PFSK-1 (cell line): ENCODE measurements around the gene RGS9.

ENCODE experiments used
- FOXP2 ChIP-seq: optimal IDR thresholded peaks from 2 replicates; pipeline ENCODE3; 2011; ENCODE audit warnings: borderline replicate concordance, control low read depth, inconsistent platforms; ENCODE audit not compliant: insufficient read depth; ENCODE audit errors: extremely low read length, extremely low read depth
- POLR2AphosphoS5 ChIP-seq: IDR thresholded peaks from 2 replicates; pipeline ENCODE4 v1.6.1; 2012; ENCODE audit warnings: low read depth, mild to moderate bottlenecking, control low read depth, low read length, moderate library complexity
- REST ChIP-seq, 2 experiments: IDR thresholded peaks; 2 replicates each; pipeline versions ENCODE4 v1.6.1 to v1.8.0; 2011 to 2012; ENCODE audit warnings: low read depth in 2 of 2, low read length in 2 of 2, control low read depth in 1 of 2, inconsistent platforms in 1 of 2, mild to moderate bottlenecking in 1 of 2, moderate library complexity in 1 of 2; ENCODE audit not compliant: insufficient read depth in 1 of 2
- SIN3A ChIP-seq: IDR thresholded peaks from 2 replicates; pipeline ENCODE4 v1.6.1; 2012; ENCODE audit warnings: mild to moderate bottlenecking, low read length, moderate library complexity, borderline replicate concordance; ENCODE audit not compliant: insufficient read depth
- TAF1 ChIP-seq: IDR thresholded peaks from 2 replicates; pipeline ENCODE4 v1.6.1; 2012; ENCODE audit warnings: low read length, control low read depth, borderline replicate concordance; ENCODE audit not compliant: insufficient read depth

Gene RGS9

GRCh38 chr17:65117384-65118035, 19.7 kb upstream of the RGS9 start:
- TF ChIP-seq POLR2AphosphoS5 (no peak), FOXP2 (no peak), SIN3A (no peak), TAF1 (no peak), REST (IDR thresholded peaks at IDR 0.05; ENCODE audit: insufficient read depth in 1 of 2, low read depth in 2 of 2, low read length in 2 of 2) (no peak)

- TF ChIP-seq POLR2AphosphoS5, result no peak
- TF ChIP-seq FOXP2, result no peak
- TF ChIP-seq TAF1, result no peak
- no peak for TF ChIP-seq REST (IDR thresholded peaks at IDR 0.05; ENCODE audit: insufficient read depth in 1 of 2, low read depth in 2 of 2, low read length in 2 of 2)
These were observed 15.8 kb upstream of the RGS9 start for GRCh38 chr17:65121368-65121767.

- TF ChIP-seq REST (IDR thresholded peaks at IDR 0.05; ENCODE audit: insufficient read depth in 1 of 2, low read depth in 2 of 2, low read length in 2 of 2) (no peak), TAF1 (no peak), POLR2AphosphoS5 (no peak), SIN3A (no peak), FOXP2 (no peak)
These were observed 15.0 kb upstream of the RGS9 start for GRCh38 chr17:65121916-65122806.

- TF ChIP-seq POLR2AphosphoS5 (peak; percentile 98), TAF1 (peak; percentile 98), SIN3A (no peak), REST (IDR thresholded peaks at IDR 0.05; ENCODE audit: insufficient read depth in 1 of 2, low read depth in 2 of 2, low read length in 2 of 2) (peak; percentile 34 to 43; a peak in 1 of 4 replicates)
These were observed 14.1 kb upstream of the RGS9 start for GRCh38 chr17:65122836-65123756.
